SK-N-SH (cell line): Measurements from ENCODE around the gene PDE8A.

Experiments used
- EP300 ChIP-seq, 2 experiments: IDR thresholded peaks; 2 replicates each; pipeline versions ENCODE4 v1.4.0 to v1.6.1; 2012; ENCODE audit warnings: borderline replicate concordance in 1 of 2, low read depth in 1 of 2, low read length in 1 of 2
- NFIC ChIP-seq: IDR thresholded peaks from 2 replicates; pipeline ENCODE4 v1.4.0; 2012; ENCODE audit warnings: borderline replicate concordance
- NRF1 ChIP-seq: IDR thresholded peaks from 2 replicates; pipeline ENCODE4 v1.6.1; 2012; ENCODE audit warnings: low read depth, mild to moderate bottlenecking, low read length
- POLR2AphosphoS5 ChIP-seq: IDR thresholded peaks from 2 replicates; pipeline ENCODE4 v1.6.1; 2012; ENCODE audit warnings: low read depth, low read length
- RAD21 ChIP-seq: IDR thresholded peaks from 2 replicates; pipeline ENCODE4 v1.6.1; 2012; ENCODE audit warnings: mild to moderate bottlenecking, low read length
- REST ChIP-seq: IDR thresholded peaks from 2 replicates; pipeline ENCODE4 v1.6.1; 2012; ENCODE audit warnings: mild to moderate bottlenecking, low read depth, low read length, moderate library complexity
- TF ChIP-seq, protein P1 (sequence below): fragments of 200-600 bp; sonication (generic); IDR thresholded peaks from 2 replicates; pipeline ENCODE4 v1.6.1; 2017; ENCODE audit warnings: antibody characterized with exemption, mild to moderate bottlenecking, moderate library complexity
- TF ChIP-seq, protein P2 (sequence below): IDR thresholded peaks from 2 replicates; pipeline ENCODE4 v1.4.0; 2012; ENCODE audit warnings: low read depth, borderline replicate concordance

- TF ChIP-seq, protein P1, sequence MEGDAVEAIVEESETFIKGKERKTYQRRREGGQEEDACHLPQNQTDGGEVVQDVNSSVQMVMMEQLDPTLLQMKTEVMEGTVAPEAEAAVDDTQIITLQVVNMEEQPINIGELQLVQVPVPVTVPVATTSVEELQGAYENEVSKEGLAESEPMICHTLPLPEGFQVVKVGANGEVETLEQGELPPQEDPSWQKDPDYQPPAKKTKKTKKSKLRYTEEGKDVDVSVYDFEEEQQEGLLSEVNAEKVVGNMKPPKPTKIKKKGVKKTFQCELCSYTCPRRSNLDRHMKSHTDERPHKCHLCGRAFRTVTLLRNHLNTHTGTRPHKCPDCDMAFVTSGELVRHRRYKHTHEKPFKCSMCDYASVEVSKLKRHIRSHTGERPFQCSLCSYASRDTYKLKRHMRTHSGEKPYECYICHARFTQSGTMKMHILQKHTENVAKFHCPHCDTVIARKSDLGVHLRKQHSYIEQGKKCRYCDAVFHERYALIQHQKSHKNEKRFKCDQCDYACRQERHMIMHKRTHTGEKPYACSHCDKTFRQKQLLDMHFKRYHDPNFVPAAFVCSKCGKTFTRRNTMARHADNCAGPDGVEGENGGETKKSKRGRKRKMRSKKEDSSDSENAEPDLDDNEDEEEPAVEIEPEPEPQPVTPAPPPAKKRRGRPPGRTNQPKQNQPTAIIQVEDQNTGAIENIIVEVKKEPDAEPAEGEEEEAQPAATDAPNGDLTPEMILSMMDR: no peak
- TF ChIP-seq REST: no peak
- no peak for TF ChIP-seq POLR2AphosphoS5
- TF ChIP-seq, protein P2, sequence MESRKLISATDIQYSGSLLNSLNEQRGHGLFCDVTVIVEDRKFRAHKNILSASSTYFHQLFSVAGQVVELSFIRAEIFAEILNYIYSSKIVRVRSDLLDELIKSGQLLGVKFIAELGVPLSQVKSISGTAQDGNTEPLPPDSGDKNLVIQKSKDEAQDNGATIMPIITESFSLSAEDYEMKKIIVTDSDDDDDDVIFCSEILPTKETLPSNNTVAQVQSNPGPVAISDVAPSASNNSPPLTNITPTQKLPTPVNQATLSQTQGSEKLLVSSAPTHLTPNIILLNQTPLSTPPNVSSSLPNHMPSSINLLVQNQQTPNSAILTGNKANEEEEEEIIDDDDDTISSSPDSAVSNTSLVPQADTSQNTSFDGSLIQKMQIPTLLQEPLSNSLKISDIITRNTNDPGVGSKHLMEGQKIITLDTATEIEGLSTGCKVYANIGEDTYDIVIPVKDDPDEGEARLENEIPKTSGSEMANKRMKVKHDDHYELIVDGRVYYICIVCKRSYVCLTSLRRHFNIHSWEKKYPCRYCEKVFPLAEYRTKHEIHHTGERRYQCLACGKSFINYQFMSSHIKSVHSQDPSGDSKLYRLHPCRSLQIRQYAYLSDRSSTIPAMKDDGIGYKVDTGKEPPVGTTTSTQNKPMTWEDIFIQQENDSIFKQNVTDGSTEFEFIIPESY: no peak
- TF ChIP-seq NRF1: no peak
- no peak for TF ChIP-seq EP300 (IDR thresholded peaks at IDR 0.05; ENCODE audit: borderline replicate concordance in 1 of 2, low read depth in 1 of 2, low read length in 1 of 2)
- TF ChIP-seq NFIC: no peak
- TF ChIP-seq RAD21: no peak
Measured at GRCh38 chr15:85024003-85024402, 42.3 kb downstream of the PDE8A start.
